Common myeloid progenitor, CD34-positive (primary cell): Measurements from ENCODE around the gene PNLIPRP1. TPM values are rescaled to one million over a fixed set of nuclear protein-coding genes. Genes with fewer than 3 reads are reported as not detected.

ENCODE experiments used
- CTCF ChIA-PET: fragments of 350-600 bp; sonication (Branson Sonifier 250); formaldehyde crosslinking; loops from one replicate; lab custom pipeline; 2021; ENCODE audit warnings: antibody characterized with exemption; lab: Charles Lee
- POLR2A ChIA-PET: fragments of 350-600 bp; sonication (Branson Sonifier 250); formaldehyde crosslinking; loops from one replicate; lab custom pipeline; 2021; ENCODE audit warnings: antibody characterized with exemption; lab: Charles Lee
- DNase-seq, 3 donors: peaks; one replicate each; pipeline versions ENCODE4 v3.0.0 to v3.0.0-alpha.2; 2013
- H3K27ac ChIP-seq, 2 experiments: 1 replicate in 1 of 2; 2 replicates in 1 of 2; pipeline ENCODE4 v1.7.0; 2013; ENCODE audit warnings: inconsistent platforms in 2 of 2, low read length in 2 of 2, mild to moderate bottlenecking in 2 of 2, low read depth in 1 of 2, moderate library complexity in 1 of 2; ENCODE audit not compliant: severe bottlenecking in 2 of 2, insufficient read depth in 1 of 2, poor library complexity in 1 of 2
- H3K27me3 ChIP-seq, 5 experiments: replicated peaks in 2 of 5; 1 replicate in 3 of 5; 2 replicates in 2 of 5; pipeline versions ENCODE4 v1.6.1 to v1.7.0; 2013; ENCODE audit warnings: low read length in 4 of 5, mild to moderate bottlenecking in 2 of 5, moderate library complexity in 2 of 5, inconsistent platforms in 1 of 5; ENCODE audit not compliant: insufficient read depth in 5 of 5, control insufficient read depth in 4 of 5
- H3K36me3 ChIP-seq, 4 experiments: 1 replicate in 2 of 4; 2 replicates in 2 of 4; pipeline versions ENCODE4 v1.6.1 to v1.7.0; 2013; ENCODE audit warnings: low read length in 3 of 4, control low read depth in 1 of 4, mild to moderate bottlenecking in 1 of 4; ENCODE audit not compliant: control insufficient read depth in 4 of 4, insufficient read depth in 4 of 4
- H3K4me1 ChIP-seq, 4 experiments: 1 replicate in 3 of 4; 2 replicates in 1 of 4; pipeline versions ENCODE4 v1.6.1 to v1.7.1; 2013; ENCODE audit warnings: low read length in 3 of 4, mild to moderate bottlenecking in 3 of 4, control low read depth in 1 of 4, inconsistent platforms in 1 of 4, moderate library complexity in 1 of 4; ENCODE audit not compliant: control insufficient read depth in 4 of 4, insufficient read depth in 4 of 4; ENCODE audit errors: control extremely low read depth in 1 of 4
- H3K4me3 ChIP-seq, 7 experiments: 1 replicate in 4 of 7; 2 replicates in 3 of 7; pipeline versions ENCODE4 v1.5.1 to v1.7.0; 2013; ENCODE audit warnings: mild to moderate bottlenecking in 7 of 7, low read length in 6 of 7, moderate library complexity in 6 of 7, inconsistent platforms in 2 of 7, low read depth in 2 of 7, control low read depth in 1 of 7; ENCODE audit not compliant: insufficient read depth in 4 of 7, control insufficient read depth in 1 of 7; ENCODE audit errors: extremely low read depth in 1 of 7
- H3K9me3 ChIP-seq, 5 experiments: 1 replicate in 4 of 5; 2 replicates in 1 of 5; pipeline versions ENCODE4 v1.6.1 to v1.7.1; 2013; ENCODE audit warnings: low read length in 4 of 5, mild to moderate bottlenecking in 2 of 5, inconsistent platforms in 1 of 5, low read depth in 1 of 5, moderate library complexity in 1 of 5; ENCODE audit not compliant: control insufficient read depth in 4 of 5, insufficient read depth in 2 of 5; ENCODE audit errors: control extremely low read depth in 1 of 5
- WGBS: methylation state at CpG from one replicate; pipeline ENCODE4 v1.1.5; 2013; ENCODE audit not compliant: insufficient coverage; 5-methylcytosine and 5-hydroxymethylcytosine counted together
- polyA plus RNA-seq: library from polyadenylated mRNA; unstranded; fragments of 120-200 nt; gene quantifications from one replicate; pipeline ENCODE4 v1.2.1, GENCODE V29; 2013

Gene PNLIPRP1
- not detected for polyA plus RNA-seq

DNA sequence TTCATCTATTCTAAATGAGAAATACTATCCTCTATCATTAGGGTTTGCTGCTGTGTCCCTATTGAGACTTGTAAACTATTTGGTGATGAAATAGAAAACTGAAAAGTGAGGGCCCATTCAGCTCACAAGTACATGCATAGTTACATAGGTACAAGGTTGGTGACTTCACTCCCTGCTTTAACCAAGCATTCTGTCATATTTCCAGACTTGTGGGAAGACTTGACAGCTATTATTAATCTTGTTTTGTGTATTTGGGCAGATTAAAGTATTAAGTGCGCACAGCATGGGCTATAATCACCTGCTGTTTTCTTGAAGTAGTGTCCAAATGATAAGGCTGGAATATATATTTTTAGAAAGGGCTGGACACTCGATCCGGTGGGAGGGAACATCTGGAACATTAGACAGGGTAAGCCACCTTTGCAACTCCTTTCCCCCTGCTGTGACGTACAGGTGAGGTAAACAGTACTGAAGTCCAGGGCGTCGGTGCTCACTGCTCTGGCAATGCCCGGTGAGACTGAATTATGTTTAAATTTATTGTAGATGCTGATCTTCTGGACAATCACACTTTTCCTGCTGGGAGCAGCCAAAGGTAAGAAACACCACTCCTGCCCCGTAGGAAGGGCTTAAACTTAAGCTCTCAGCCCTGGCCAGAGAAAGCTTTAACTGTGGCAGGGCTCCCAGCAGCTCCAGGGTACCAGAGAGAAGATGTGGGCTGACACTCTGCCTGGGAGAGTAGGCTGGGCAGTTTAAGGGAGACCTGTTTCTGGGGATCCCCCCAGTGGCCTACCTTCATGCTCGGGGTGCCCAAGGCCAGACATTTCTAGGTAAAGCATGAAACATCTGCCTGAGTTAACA, at the start of gene PNLIPRP1:
Gene PNLIPRP1, plus strand, starts transcription at position 370 of the 855 bp plus-strand sequence. Its CDS starts 171 bp downstream, at position 541.
- POLR2A ChIA-PET, result no interaction called here
- no peak within 1 kb of the TSS for H3K4me3 ChIP-seq
- no peaks in the 10 kb centered on the region for H3K4me1 ChIP-seq
- no peaks in the 10 kb centered on the region for H3K9me3 ChIP-seq
- H3K36me3 ChIP-seq, result no peaks in the 10 kb centered on the region
- H3K27me3 ChIP-seq, result no peaks in the 10 kb centered on the region
- DNase-seq, result no peak
- CTCF ChIA-PET, result no interaction called here
- 97% methylated on average over 6 of the region's 9 CpGs for WGBS
- no peak within 1 kb of the TSS for H3K27ac ChIP-seq

- H3K27ac ChIP-seq, result no peak overlapping the region
- DNase-seq, result no peak
- peaks cover 0 to 2% (median 0%) of the 10 kb centered on the region in 5 experiments for H3K27me3 ChIP-seq
- H3K4me3 ChIP-seq, result no peak overlapping the region
- ChIA-PET POLR2A (no interaction called here), CTCF (no interaction called here)
- H3K36me3 ChIP-seq, result no peaks in the 10 kb centered on the region
- peaks cover 0 to 2% (median 0%) of the 10 kb centered on the region in 5 experiments for H3K9me3 ChIP-seq
- no peaks in the 10 kb centered on the region for H3K4me1 ChIP-seq
Observed at GRCh38 chr10:116542007-116542677, 48.6 kb upstream of the PNLIPRP1 start.

GRCh38 chr10:116545122-116545521, 45.6 kb upstream of the PNLIPRP1 start:
- ChIA-PET POLR2A (no interaction called here), CTCF (interaction anchor here (1.2 kb wide), 1 partner anchor 13 kb away, joined by 3 read pairs; no protein-coding TSS in a partner anchor)
- H3K27me3 ChIP-seq, result peaks cover 0 to 2% (median 0%) of the 10 kb centered on the region in 5 experiments

DNA sequence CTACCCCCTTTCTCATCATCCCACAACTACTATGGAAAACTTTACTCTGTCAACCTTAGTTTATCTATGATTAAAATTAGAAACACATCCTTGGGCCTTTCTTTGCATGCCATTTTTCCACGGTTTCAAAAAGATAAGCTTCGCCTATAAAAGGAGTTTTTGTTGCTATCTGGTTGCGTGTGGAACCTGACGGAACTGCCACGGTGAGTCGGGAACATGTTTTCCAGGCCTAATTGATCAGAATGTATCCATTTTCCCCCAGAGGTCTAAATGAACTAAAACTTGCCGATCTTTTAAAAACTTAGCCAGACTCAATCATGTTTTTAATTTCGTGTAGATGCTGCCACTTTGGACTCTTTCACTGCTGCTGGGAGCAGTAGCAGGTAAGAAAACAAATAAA, 45.0 kb upstream of the PNLIPRP1 start, which contains the start of gene PNLIP:
Gene PNLIP, plus strand, starts transcription at position 176 of the 400 bp plus-strand sequence. Its CDS starts 162 bp downstream, at position 338.
- CTCF ChIA-PET, result interaction anchor here (1.2 kb wide), 1 partner anchor 14 kb away, joined by 3 read pairs; no protein-coding TSS in a partner anchor
- POLR2A ChIA-PET, result no interaction called here

More at GRCh38 chr10:116545122-116545521, 45.6 kb upstream of the PNLIPRP1 start:
- no peaks in the 10 kb centered on the region for H3K4me1 ChIP-seq
- WGBS, result no CpG with 5 or more reads among the region's 1 CpG
- DNase-seq, result no peak
- H3K36me3 ChIP-seq, result no peaks in the 10 kb centered on the region
- no peaks in the 10 kb centered on the region for H3K9me3 ChIP-seq
- no peak overlapping the region for H3K4me3 ChIP-seq
- no peak overlapping the region for H3K27ac ChIP-seq

GRCh38 chr10:116548301-116548700, 42.5 kb upstream of the PNLIPRP1 start:
- H3K4me1 ChIP-seq, result no peaks in the 10 kb centered on the region
- CTCF ChIA-PET, result no interaction called here
- H3K27me3 ChIP-seq, result peaks cover 0 to 2% (median 0%) of the 10 kb centered on the region in 5 experiments
- 96% methylated on average over 4 of the region's 5 CpGs for WGBS
- no peak for DNase-seq
- H3K36me3 ChIP-seq, result no peaks in the 10 kb centered on the region
- H3K9me3 ChIP-seq, result no peaks in the 10 kb centered on the region
- POLR2A ChIA-PET, result no interaction called here
- H3K4me3 ChIP-seq, result no peak overlapping the region
- H3K27ac ChIP-seq, result no peak overlapping the region

More for the DNA sequence above, 45.0 kb upstream of the PNLIPRP1 start, which contains the start of gene PNLIP:
- peaks cover 0 to 2% (median 0%) of the 10 kb centered on the region in 5 experiments for H3K27me3 ChIP-seq
- H3K9me3 ChIP-seq, result no peaks in the 10 kb centered on the region
- no peak for DNase-seq
- WGBS, result 95% methylated on average over 8 of the region's 8 CpGs
- H3K4me1 ChIP-seq, result no peaks in the 10 kb centered on the region
- H3K27ac ChIP-seq, result no peak within 1 kb of the TSS
- no peaks in the 10 kb centered on the region for H3K36me3 ChIP-seq
- H3K4me3 ChIP-seq, result no peak within 1 kb of the TSS

DNA sequence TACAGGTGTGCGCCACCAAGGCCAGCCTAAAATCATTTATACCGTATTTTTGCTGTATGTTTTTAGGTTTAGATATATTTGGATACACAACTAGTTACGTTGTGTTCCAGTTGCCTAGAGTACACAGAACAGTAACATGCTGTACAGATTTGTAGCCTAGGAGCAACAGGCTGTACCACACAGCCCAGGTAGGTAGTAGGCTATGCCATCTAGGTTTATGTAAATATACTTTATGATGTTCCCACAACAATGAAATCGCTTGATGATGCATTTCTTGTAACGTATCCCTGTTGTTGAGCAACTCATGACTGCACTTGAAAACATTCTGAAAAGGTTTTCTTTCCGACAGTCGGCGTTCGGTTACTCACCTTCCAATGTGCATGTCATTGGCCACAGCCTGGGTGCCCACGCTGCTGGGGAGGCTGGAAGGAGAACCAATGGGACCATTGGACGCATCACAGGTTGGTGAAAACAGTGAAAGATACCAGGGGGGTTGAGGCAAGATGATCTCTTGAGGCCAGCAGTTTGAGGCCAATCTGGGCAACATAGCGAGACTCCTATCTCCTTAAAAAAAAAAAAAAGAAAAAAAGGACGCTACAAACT, 37.3 kb upstream of the PNLIPRP1 start:
- POLR2A ChIA-PET, result no interaction called here
- WGBS, result 96% methylated on average over 7 of the region's 13 CpGs

More for the DNA sequence above, 37.3 kb upstream of the PNLIPRP1 start:
- H3K27me3 ChIP-seq, result peaks cover 0 to 3% (median 0%) of the 10 kb centered on the region in 5 experiments
- H3K9me3 ChIP-seq, result no peaks in the 10 kb centered on the region
- no peak overlapping the region for H3K4me3 ChIP-seq
- CTCF ChIA-PET, result no interaction called here
- DNase-seq, result no peak
- H3K27ac ChIP-seq, result no peak overlapping the region
- no peaks in the 10 kb centered on the region for H3K4me1 ChIP-seq
- H3K36me3 ChIP-seq, result no peaks in the 10 kb centered on the region
